Smooth muscle cell (in vitro differentiated cells): ENCODE results near the gene PECR. TPM values are rescaled to one million over a fixed set of nuclear protein-coding genes. Genes with fewer than 3 reads are reported as not detected.

Experiments used
- DNase-seq: peaks from one replicate; lab custom pipeline; 2025; ENCODE audit not compliant: unreplicated experiment; lab: John Stamatoyannopoulos, UW
- H2AFZ ChIP-seq: fragments of 200-600 bp; sonication (generic); 2 replicates; pipeline ENCODE4 v1.6.0; 2016; ENCODE audit warnings: antibody characterized with exemption, low read depth, mild to moderate bottlenecking
- H3F3A ChIP-seq: fragments of 200-600 bp; sonication (generic); 2 replicates; pipeline ENCODE4 v1.6.0; 2017; ENCODE audit warnings: antibody characterized with exemption, low read depth
- H3K27ac ChIP-seq: fragments of 200-600 bp; sonication (generic); 2 replicates; pipeline ENCODE4 v1.5.1; 2016; ENCODE audit warnings: low read depth, mild to moderate bottlenecking
- H3K27me3 ChIP-seq: fragments of 200-600 bp; sonication (generic); 2 replicates; pipeline ENCODE4 v1.6.1; 2016; ENCODE audit warnings: low read depth, mild to moderate bottlenecking
- H3K36me3 ChIP-seq: fragments of 200-600 bp; sonication (generic); 2 replicates; pipeline ENCODE4 v1.5.1; 2016; ENCODE audit warnings: low read depth
- H3K4me1 ChIP-seq: fragments of 200-600 bp; sonication (generic); 2 replicates; pipeline ENCODE4 v1.5.1; 2016; ENCODE audit warnings: low read depth
- H3K4me2 ChIP-seq: fragments of 200-600 bp; sonication (generic); 2 replicates; pipeline ENCODE4 v1.6.0; 2016; ENCODE audit warnings: mild to moderate bottlenecking
- H3K4me3 ChIP-seq: fragments of 200-600 bp; sonication (generic); 2 replicates; pipeline ENCODE4 v1.5.1; 2016; ENCODE audit warnings: mild to moderate bottlenecking
- H3K79me2 ChIP-seq: fragments of 200-600 bp; sonication (generic); 2 replicates; pipeline ENCODE4 v1.6.0; 2016; ENCODE audit warnings: low read depth, mild to moderate bottlenecking
- H3K9ac ChIP-seq: fragments of 200-600 bp; sonication (generic); 2 replicates; pipeline ENCODE4 v1.6.0; 2016; ENCODE audit warnings: low read depth
- H3K9me3 ChIP-seq: fragments of 200-600 bp; sonication (generic); replicated peaks from 2 replicates; pipeline ENCODE4 v1.5.1; 2016; ENCODE audit warnings: low read depth
- H4K20me1 ChIP-seq: fragments of 200-600 bp; sonication (generic); 2 replicates; pipeline ENCODE4 v1.6.0; 2016; ENCODE audit warnings: low read depth
- WGBS: methylation state at CpG from one replicate; pipeline ENCODE4 v1.1.7; 2016; ENCODE audit warnings: low lambda C conversion rate; 5-methylcytosine and 5-hydroxymethylcytosine counted together
- polyA plus RNA-seq: library from polyadenylated mRNA; unstranded; fragments of >200 nt; fragmentation: Nextera tagmentation; extraction: Ambion mirVana; gene quantifications from 2 replicates; pipeline ENCODE4 v1.2.1, GENCODE V29; 2016
- total RNA-seq: library from RNA; depleted of rRNA; stranded (reverse); fragments of >200 nt; gene quantifications from 2 replicates; pipeline ENCODE4 v1.2.3, GENCODE V29; 2014
- TF ChIP-seq, protein P1 (sequence below): fragments of 200-600 bp; sonication (generic); IDR thresholded peaks from 2 replicates; pipeline ENCODE4 v1.5.1; 2017; ENCODE audit warnings: borderline replicate concordance, mild to moderate bottlenecking, antibody characterized with exemption; ENCODE audit not compliant: insufficient read depth, poor library complexity, severe bottlenecking

The PECR gene
- total and polyA plus RNA-seq, 2 experiments from 2014 or later = 4.8 to 10.0 TPM

DNA sequence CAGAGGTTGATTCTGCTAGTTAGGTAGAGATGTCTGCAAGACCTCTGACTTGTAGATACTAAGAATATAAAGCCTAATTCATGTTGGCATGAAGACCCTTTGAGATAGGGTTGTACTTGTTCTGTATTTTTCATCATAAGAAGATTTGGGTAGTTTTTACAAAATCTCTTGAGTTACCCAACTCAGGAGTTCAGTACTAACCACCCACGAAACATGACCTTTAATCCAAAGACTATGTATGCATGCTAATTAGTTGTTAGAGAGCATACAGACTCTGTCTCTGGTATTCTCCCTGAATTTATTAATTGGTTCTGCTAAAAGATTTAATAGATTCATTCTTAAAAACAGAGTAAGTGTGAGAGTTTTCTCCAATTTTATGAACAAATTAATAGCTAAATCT, 16.9 kb downstream of the PECR start:
- no peak overlapping the region for H3K4me2 ChIP-seq
- H3K9me3 ChIP-seq = no peaks in the 10 kb centered on the region
- no peak overlapping the region for H3K4me3 ChIP-seq
- 89% methylated on average over 1 of the region's 1 CpG for WGBS
- H3K79me2 ChIP-seq = no peaks in the 10 kb centered on the region
- TF ChIP-seq, protein P1, sequence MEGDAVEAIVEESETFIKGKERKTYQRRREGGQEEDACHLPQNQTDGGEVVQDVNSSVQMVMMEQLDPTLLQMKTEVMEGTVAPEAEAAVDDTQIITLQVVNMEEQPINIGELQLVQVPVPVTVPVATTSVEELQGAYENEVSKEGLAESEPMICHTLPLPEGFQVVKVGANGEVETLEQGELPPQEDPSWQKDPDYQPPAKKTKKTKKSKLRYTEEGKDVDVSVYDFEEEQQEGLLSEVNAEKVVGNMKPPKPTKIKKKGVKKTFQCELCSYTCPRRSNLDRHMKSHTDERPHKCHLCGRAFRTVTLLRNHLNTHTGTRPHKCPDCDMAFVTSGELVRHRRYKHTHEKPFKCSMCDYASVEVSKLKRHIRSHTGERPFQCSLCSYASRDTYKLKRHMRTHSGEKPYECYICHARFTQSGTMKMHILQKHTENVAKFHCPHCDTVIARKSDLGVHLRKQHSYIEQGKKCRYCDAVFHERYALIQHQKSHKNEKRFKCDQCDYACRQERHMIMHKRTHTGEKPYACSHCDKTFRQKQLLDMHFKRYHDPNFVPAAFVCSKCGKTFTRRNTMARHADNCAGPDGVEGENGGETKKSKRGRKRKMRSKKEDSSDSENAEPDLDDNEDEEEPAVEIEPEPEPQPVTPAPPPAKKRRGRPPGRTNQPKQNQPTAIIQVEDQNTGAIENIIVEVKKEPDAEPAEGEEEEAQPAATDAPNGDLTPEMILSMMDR = no peak
- H4K20me1 ChIP-seq = no peaks in the 10 kb centered on the region
- H3K27me3 ChIP-seq = no peaks in the 10 kb centered on the region
- DNase-seq = no peak
- no peaks in the 10 kb centered on the region for H3K4me1 ChIP-seq
- H3K36me3 ChIP-seq = no peaks in the 10 kb centered on the region
- no peaks in the 10 kb centered on the region for H3F3A ChIP-seq
- no peak overlapping the region for H3K9ac ChIP-seq
- H3K27ac ChIP-seq = no peak overlapping the region
- no peak overlapping the region for H2AFZ ChIP-seq

DNA sequence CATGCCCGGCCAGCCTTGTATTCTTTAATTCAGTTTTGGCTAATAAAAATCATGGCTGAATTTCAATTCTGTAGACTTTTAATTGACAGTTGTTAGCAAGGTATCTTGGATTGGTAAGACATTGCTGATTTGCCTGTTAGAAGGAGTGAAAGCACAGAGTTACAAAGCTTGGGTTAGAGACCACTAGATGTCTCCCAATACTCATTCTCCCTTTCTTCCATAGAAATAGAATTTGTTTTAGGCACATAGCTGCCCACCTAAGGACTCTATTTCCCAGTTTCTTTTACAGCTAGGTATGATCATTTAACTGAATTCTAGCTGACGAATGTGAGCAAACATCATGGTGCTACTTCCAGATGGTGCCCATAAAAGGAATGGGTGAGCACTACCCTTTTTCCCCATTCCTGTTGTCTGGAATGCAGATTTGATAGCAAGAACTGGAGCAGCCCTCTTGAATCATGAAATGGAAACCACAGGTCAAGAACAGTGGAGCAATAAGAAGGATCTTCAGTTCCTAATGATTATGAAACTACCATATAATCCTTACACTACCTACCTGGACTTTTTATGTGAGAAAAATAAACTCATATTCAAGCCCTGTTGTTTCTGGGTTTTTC, 17.5 kb downstream of the PECR start:
- no peak overlapping the region for H2AFZ ChIP-seq
- no peaks in the 10 kb centered on the region for H3K79me2 ChIP-seq
- no peaks in the 10 kb centered on the region for H3K27me3 ChIP-seq
- no peaks in the 10 kb centered on the region for H3K9me3 ChIP-seq
- no peak overlapping the region for H3K4me3 ChIP-seq
- no peaks in the 10 kb centered on the region for H3K36me3 ChIP-seq
- DNase-seq = no peak
- H4K20me1 ChIP-seq = no peaks in the 10 kb centered on the region
- WGBS = 92% methylated on average over 2 of the region's 2 CpGs
- no peak overlapping the region for H3K27ac ChIP-seq
- TF ChIP-seq, protein P1 = no peak
- H3K4me1 ChIP-seq = no peaks in the 10 kb centered on the region
- H3F3A ChIP-seq = no peaks in the 10 kb centered on the region
- no peak overlapping the region for H3K9ac ChIP-seq
- H3K4me2 ChIP-seq = no peak overlapping the region

GRCh38 chr2:216059233-216059834, 22.3 kb downstream of the PECR start:
- Histone ChIP-seq H3K27me3 (no peaks in the 10 kb centered on the region), H3K79me2 (no peaks in the 10 kb centered on the region), H3K27ac (no peak overlapping the region), H3K4me1 (no peaks in the 10 kb centered on the region), H3K9me3 (no peaks in the 10 kb centered on the region), H3K4me2 (no peak overlapping the region), H4K20me1 (no peaks in the 10 kb centered on the region), H3K36me3 (no peaks in the 10 kb centered on the region), H3K9ac (no peak overlapping the region), H2AFZ (no peak overlapping the region), H3F3A (peaks cover 5% of the 10 kb centered on the region), H3K4me3 (no peak overlapping the region)
- TF ChIP-seq, protein P1 = no peak
- DNase-seq = no peak
- 95% methylated on average over 5 of the region's 5 CpGs for WGBS
